ENCODE results near the gene TSPO. TPM values are rescaled to one million over a fixed set of nuclear protein-coding genes. Genes with fewer than 3 reads are reported as not detected.

Gene TSPO
- total and polyA plus RNA-seq, 2 of the 13 experiments (the other 11 are each of a cell fraction or from before 2014, with no cell fraction given) = 0.46 to 1.4 TPM

DNA sequence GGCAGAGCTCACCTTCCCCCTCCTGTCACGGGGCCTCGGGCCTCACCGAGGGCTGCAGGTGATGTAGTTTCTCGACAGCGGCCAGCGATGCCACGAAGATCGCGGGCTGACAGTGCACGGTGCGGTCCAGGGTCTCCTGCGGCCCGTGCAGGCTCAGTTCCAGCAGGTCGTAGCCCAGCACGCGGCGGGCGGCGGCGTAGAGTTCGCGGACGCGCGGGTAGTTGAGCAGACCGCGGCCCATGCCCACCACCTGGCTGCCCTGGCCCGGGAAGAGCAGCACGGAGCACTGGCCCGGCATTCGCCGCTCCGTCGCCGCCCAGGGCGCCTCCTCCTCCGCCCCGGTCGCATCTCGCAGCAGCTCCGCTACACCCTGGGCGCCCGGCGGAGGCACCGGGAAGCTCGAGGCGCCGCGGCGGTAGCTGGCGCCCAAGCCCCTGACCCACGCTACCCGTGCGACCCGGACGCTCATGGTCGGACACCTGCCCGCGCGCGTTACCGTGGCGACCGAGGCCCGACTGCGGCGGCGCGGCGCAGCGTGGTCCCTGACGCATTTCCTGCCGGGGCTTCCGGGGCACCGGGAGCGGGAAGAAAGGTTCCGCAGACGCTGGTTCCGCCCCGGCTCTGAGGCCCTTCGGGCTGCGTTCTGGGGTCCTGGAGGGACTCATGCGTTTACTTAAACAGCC lies 8.3 kb upstream of the TSPO start, which contains the start of gene MCAT (continued):
- TF ChIP-seq, protein P1, sequence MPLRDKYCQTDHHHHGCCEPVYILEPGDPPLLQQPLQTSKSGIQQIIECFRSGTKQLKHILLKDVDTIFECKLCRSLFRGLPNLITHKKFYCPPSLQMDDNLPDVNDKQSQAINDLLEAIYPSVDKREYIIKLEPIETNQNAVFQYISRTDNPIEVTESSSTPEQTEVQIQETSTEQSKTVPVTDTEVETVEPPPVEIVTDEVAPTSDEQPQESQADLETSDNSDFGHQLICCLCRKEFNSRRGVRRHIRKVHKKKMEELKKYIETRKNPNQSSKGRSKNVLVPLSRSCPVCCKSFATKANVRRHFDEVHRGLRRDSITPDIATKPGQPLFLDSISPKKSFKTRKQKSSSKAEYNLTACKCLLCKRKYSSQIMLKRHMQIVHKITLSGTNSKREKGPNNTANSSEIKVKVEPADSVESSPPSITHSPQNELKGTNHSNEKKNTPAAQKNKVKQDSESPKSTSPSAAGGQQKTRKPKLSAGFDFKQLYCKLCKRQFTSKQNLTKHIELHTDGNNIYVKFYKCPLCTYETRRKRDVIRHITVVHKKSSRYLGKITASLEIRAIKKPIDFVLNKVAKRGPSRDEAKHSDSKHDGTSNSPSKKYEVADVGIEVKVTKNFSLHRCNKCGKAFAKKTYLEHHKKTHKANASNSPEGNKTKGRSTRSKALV (CRISPR knock-in tag; IDR thresholded peaks at IDR 0.05) = no peak; the same call in 1 of the 2 replicates
- no peak for TF ChIP-seq PHB2 (IDR thresholded peaks at IDR 0.05; ENCODE audit: partially characterized antibody)
- no peak for TF ChIP-seq SRSF9 (IDR thresholded peaks at IDR 0.05; ENCODE audit: borderline replicate concordance, insufficient read depth, low read depth, low read length, poor library complexity, severe bottlenecking)
- no peak for TF ChIP-seq FOXJ3 (CRISPR knock-in tag; IDR thresholded peaks at IDR 0.05; ENCODE audit: borderline replicate concordance)
- TF ChIP-seq, protein P2, sequence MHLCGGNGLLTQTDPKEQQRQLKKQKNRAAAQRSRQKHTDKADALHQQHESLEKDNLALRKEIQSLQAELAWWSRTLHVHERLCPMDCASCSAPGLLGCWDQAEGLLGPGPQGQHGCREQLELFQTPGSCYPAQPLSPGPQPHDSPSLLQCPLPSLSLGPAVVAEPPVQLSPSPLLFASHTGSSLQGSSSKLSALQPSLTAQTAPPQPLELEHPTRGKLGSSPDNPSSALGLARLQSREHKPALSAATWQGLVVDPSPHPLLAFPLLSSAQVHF (CRISPR knock-in tag; IDR thresholded peaks at IDR 0.05) = 0 out of 2 replicates have a peak, but pooled peaks have one; percentile 64
- TF ChIP-seq ZNF841 (CRISPR knock-in tag; IDR thresholded peaks at IDR 0.05; ENCODE audit: borderline replicate concordance) = no peak
- TF ChIP-seq, protein P3, sequence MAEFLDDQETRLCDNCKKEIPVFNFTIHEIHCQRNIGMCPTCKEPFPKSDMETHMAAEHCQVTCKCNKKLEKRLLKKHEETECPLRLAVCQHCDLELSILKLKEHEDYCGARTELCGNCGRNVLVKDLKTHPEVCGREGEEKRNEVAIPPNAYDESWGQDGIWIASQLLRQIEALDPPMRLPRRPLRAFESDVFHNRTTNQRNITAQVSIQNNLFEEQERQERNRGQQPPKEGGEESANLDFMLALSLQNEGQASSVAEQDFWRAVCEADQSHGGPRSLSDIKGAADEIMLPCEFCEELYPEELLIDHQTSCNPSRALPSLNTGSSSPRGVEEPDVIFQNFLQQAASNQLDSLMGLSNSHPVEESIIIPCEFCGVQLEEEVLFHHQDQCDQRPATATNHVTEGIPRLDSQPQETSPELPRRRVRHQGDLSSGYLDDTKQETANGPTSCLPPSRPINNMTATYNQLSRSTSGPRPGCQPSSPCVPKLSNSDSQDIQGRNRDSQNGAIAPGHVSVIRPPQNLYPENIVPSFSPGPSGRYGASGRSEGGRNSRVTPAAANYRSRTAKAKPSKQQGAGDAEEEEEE (CRISPR knock-in tag; IDR thresholded peaks at IDR 0.05; ENCODE audit: borderline replicate concordance) = no peak
- peak; percentile 67; the same call in 1 of the 2 replicates for TF ChIP-seq NKX3-1 (CRISPR knock-in tag; IDR thresholded peaks at IDR 0.05)
- no peak for TF ChIP-seq RAD51 (IDR thresholded peaks at IDR 0.05; ENCODE audit: borderline replicate concordance)
- no peak for TF ChIP-seq NFIB (CRISPR knock-in tag; IDR thresholded peaks at IDR 0.05; ENCODE audit: borderline replicate concordance)
- no peak for TF ChIP-seq ZNF136 (CRISPR knock-in tag; IDR thresholded peaks at IDR 0.05; ENCODE audit: low read depth)
- TF ChIP-seq YEATS4 (CRISPR knock-in tag; IDR thresholded peaks at IDR 0.05; ENCODE audit: borderline replicate concordance) = peak; percentile 85
- no peak for TF ChIP-seq ZNF644 (CRISPR knock-in tag; IDR thresholded peaks at IDR 0.05; ENCODE audit: low read depth)
- TF ChIP-seq, protein P4, sequence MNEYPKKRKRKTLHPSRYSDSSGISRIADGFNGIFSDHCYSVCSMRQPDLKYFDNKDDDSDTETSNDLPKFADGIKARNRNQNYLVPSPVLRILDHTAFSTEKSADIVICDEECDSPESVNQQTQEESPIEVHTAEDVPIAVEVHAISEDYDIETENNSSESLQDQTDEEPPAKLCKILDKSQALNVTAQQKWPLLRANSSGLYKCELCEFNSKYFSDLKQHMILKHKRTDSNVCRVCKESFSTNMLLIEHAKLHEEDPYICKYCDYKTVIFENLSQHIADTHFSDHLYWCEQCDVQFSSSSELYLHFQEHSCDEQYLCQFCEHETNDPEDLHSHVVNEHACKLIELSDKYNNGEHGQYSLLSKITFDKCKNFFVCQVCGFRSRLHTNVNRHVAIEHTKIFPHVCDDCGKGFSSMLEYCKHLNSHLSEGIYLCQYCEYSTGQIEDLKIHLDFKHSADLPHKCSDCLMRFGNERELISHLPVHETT (CRISPR knock-in tag; conservative IDR thresholded peaks at IDR 0.05) = peak; percentile 82; the same call in 1 of the 2 replicates
- TF ChIP-seq ARNT2 (CRISPR knock-in tag; IDR thresholded peaks at IDR 0.05; ENCODE audit: low read depth) = no peak; the same call in 1 of the 2 replicates
- TF ChIP-seq AGO1 (IDR thresholded peaks at IDR 0.05; ENCODE audit: low read depth, low read length, poor library complexity, severe bottlenecking) = no peak
- no peak for TF ChIP-seq PCBP2 (optimal IDR thresholded peaks at IDR 0.05; ENCODE audit: low read depth, low read length, poor library complexity, severe bottlenecking)
- no peak for TF ChIP-seq CCAR2 (optimal IDR thresholded peaks at IDR 0.05; ENCODE audit: low read depth, low read length)
- TF ChIP-seq ELF1 (CRISPR knock-in tag; IDR thresholded peaks at IDR 0.05) = peak; percentile 91
- TF ChIP-seq, protein P5, sequence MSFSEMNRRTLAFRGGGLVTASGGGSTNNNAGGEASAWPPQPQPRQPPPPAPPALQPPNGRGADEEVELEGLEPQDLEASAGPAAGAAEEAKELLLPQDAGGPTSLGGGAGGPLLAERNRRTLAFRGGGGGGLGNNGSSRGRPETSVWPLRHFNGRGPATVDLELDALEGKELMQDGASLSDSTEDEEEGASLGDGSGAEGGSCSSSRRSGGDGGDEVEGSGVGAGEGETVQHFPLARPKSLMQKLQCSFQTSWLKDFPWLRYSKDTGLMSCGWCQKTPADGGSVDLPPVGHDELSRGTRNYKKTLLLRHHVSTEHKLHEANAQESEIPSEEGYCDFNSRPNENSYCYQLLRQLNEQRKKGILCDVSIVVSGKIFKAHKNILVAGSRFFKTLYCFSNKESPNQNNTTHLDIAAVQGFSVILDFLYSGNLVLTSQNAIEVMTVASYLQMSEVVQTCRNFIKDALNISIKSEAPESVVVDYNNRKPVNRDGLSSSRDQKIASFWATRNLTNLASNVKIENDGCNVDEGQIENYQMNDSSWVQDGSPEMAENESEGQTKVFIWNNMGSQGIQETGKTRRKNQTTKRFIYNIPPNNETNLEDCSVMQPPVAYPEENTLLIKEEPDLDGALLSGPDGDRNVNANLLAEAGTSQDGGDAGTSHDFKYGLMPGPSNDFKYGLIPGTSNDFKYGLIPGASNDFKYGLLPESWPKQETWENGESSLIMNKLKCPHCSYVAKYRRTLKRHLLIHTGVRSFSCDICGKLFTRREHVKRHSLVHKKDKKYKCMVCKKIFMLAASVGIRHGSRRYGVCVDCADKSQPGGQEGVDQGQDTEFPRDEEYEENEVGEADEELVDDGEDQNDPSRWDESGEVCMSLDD (CRISPR knock-in tag; IDR thresholded peaks at IDR 0.05; ENCODE audit: borderline replicate concordance) = peak; percentile 42; the same call in 1 of the 2 replicates
- peak; percentile 78 for TF ChIP-seq ZNF776 (CRISPR knock-in tag; IDR thresholded peaks at IDR 0.05)

Measured in HepG2 (cell line).